Esophagus squamous epithelium (tissue), 5 donors: ENCODE data around the gene PVR. TPM values are rescaled to one million over a fixed set of nuclear protein-coding genes. Genes with fewer than 3 reads are reported as not detected.

ENCODE experiments used
- DNase-seq: peaks from one replicate; lab custom pipeline; 2025; lab: John Stamatoyannopoulos, UW
- H3K27ac ChIP-seq, 4 donors: fragments of 200-600 bp; sonication (generic); one replicate each; pipeline ENCODE4 v1.5.1; 2016 to 2019; ENCODE audit warnings: mild to moderate bottlenecking in 1 of 4
- H3K27me3 ChIP-seq, 4 donors: fragments of 200-600 bp; sonication (generic); 1 replicate in 3 of 4; 2 replicates in 1 of 4; pipeline versions ENCODE4 v1.5.1 to v1.6.0; 2017 to 2021; ENCODE audit warnings: antibody characterized with exemption in 1 of 4
- H3K36me3 ChIP-seq, 3 donors: fragments of 200-600 bp; sonication (generic); one replicate each; pipeline ENCODE4 v1.5.1; 2016 to 2019
- H3K4me1 ChIP-seq, 3 donors: fragments of 200-600 bp; sonication (generic); one replicate each; pipeline ENCODE4 v1.5.1; 2017 to 2019
- H3K4me3 ChIP-seq, 4 donors: fragments of 200-600 bp; sonication (generic); 1 replicate in 3 of 4; 2 replicates in 1 of 4; pipeline ENCODE4 v1.5.1; 2016 to 2019; ENCODE audit warnings: mild to moderate bottlenecking in 2 of 4, moderate library complexity in 1 of 4
- H3K9me3 ChIP-seq, 3 donors: fragments of 200-600 bp; sonication (generic); one replicate each; pipeline ENCODE4 v1.5.1; 2016 to 2019
- CTCF ChIP-seq, 6 experiments: fragments of 450-650 bp in 4 of 6; fragments of 200-600 bp in 2 of 6; sonication (generic) in 2 of 6; IDR thresholded peaks; one replicate each; pipeline ENCODE4 v1.5.1; 2016 to 2019; ENCODE audit warnings: antibody characterized with exemption in 6 of 6, mild to moderate bottlenecking in 4 of 6, moderate library complexity in 4 of 6
- POLR2A ChIP-seq, 4 donors: fragments of 450-650 bp; IDR thresholded peaks; one replicate each; pipeline ENCODE4 v1.6.1; 2017; ENCODE audit warnings: antibody characterized with exemption in 4 of 4, mild to moderate bottlenecking in 4 of 4, moderate library complexity in 3 of 4
- WGBS, 2 donors: methylation state at CpG; one replicate each; pipeline ENCODE4 v1.1.5; 2018; 5-methylcytosine and 5-hydroxymethylcytosine counted together
- intact Hi-C: fragments of 100-400 bp; cut with DNase I; formaldehyde crosslinking; loops from one replicate; pipeline ENCODE4 v1.15.0; 2022
- total RNA-seq, 4 donors: library from RNA; depleted of rRNA; stranded (reverse); fragments of >200 nt; gene quantifications; one replicate each; pipeline ENCODE4 v1.1.0, GENCODE V29; 2016
- donor health status: DM: yes; HTN: yes; CAD: no.

The PVR gene
- total RNA-seq, 4 donors from 2014 or later = 13.2 to 21.9 (median 20.9) TPM

- intact Hi-C loops = no loop called here
- 44 to 59% methylated on average over 7 of the region's 8 CpGs for WGBS, 2 donors
- H3K4me1 ChIP-seq = no peaks in the 10 kb centered on the region
- H3K27ac ChIP-seq = no peak overlapping the region
- no peaks in the 10 kb centered on the region for H3K9me3 ChIP-seq
- DNase-seq = no peak
- H3K27me3 ChIP-seq = peaks cover 0 to 12% (median 0%) of the 10 kb centered on the region in 4 donors
- TF ChIP-seq POLR2A (IDR thresholded peaks at IDR 0.05) = no peak
- TF ChIP-seq CTCF (IDR thresholded peaks at IDR 0.05) = no peak
- no peaks in the 10 kb centered on the region for H3K36me3 ChIP-seq
- no peak overlapping the region for H3K4me3 ChIP-seq
Observed at GRCh38 chr19:44617110-44617880, 26.4 kb upstream of the PVR start.

- Histone ChIP-seq H3K9me3 (no peaks in the 10 kb centered on the region), H3K4me3 (no peak overlapping the region), H3K27me3 (peaks cover 0 to 2% (median 0%) of the 10 kb centered on the region in 4 donors), H3K36me3 (no peaks in the 10 kb centered on the region), H3K27ac (no peak overlapping the region), H3K4me1 (no peaks in the 10 kb centered on the region)
- no peak for DNase-seq
- WGBS, 2 donors = 69 to 79% methylated on average over 7 of the region's 7 CpGs
- TF ChIP-seq POLR2A (IDR thresholded peaks at IDR 0.05) (no peak), CTCF (IDR thresholded peaks at IDR 0.05) (no peak)
- intact Hi-C loops = no loop called here
Observed at GRCh38 chr19:44618640-44619357, 24.9 kb upstream of the PVR start.

- no peaks in the 10 kb centered on the region for H3K4me1 ChIP-seq
- intact Hi-C loops = no loop called here
- no peaks in the 10 kb centered on the region for H3K36me3 ChIP-seq
- no peak for DNase-seq
- TF ChIP-seq CTCF (IDR thresholded peaks at IDR 0.05) = no peak
- no peak overlapping the region for H3K27ac ChIP-seq
- no peak overlapping the region for H3K4me3 ChIP-seq
- WGBS, 2 donors = 71 to 89% methylated on average over 1 to 3 of the region's 5 CpGs
- H3K27me3 ChIP-seq = no peaks in the 10 kb centered on the region
- H3K9me3 ChIP-seq = no peaks in the 10 kb centered on the region
Observed at GRCh38 chr19:44620667-44621066, 23.0 kb upstream of the PVR start.

GRCh38 chr19:44621367-44621766 is 22.3 kb upstream of the PVR start:
- 83 to 97% methylated on average over 6 of the region's 6 CpGs for WGBS, 2 donors
- H3K4me1 ChIP-seq = peaks cover 0 to 4% (median 0%) of the 10 kb centered on the region in 3 donors
- intact Hi-C loops = no loop called here
- H3K27ac ChIP-seq = no peak overlapping the region
- TF ChIP-seq CTCF (IDR thresholded peaks at IDR 0.05) (no peak), POLR2A (IDR thresholded peaks at IDR 0.05) (no peak)
- H3K9me3 ChIP-seq = no peaks in the 10 kb centered on the region
- no peaks in the 10 kb centered on the region for H3K27me3 ChIP-seq
- H3K36me3 ChIP-seq = no peaks in the 10 kb centered on the region
- no peak overlapping the region for H3K4me3 ChIP-seq
- DNase-seq = no peak

GRCh38 chr19:44623080-44623479 is 20.6 kb upstream of the PVR start:
- no peak for DNase-seq
- Histone ChIP-seq H3K4me3 (no peak overlapping the region), H3K36me3 (no peaks in the 10 kb centered on the region), H3K27ac (no peak overlapping the region), H3K27me3 (no peaks in the 10 kb centered on the region), H3K9me3 (no peaks in the 10 kb centered on the region), H3K4me1 (peaks cover 0 to 4% (median 0%) of the 10 kb centered on the region in 3 donors)
- intact Hi-C loops = no loop called here
- 47 to 53% methylated on average over 5 of the region's 5 CpGs for WGBS, 2 donors
- TF ChIP-seq POLR2A (IDR thresholded peaks at IDR 0.05) (no peak), CTCF (IDR thresholded peaks at IDR 0.05) (no peak)
